Ovary (tissue), 3 donors: Measurements from ENCODE around the gene FMO2.

Source experiments
- EP300 ChIP-seq: sonication (generic); formaldehyde crosslinking; IDR thresholded peaks from one replicate; pipeline ENCODE4 v1.6.1; 2017; ENCODE audit warnings: antibody characterized with exemption
- POLR2A ChIP-seq: fragments of 450-650 bp; IDR thresholded peaks from one replicate; pipeline ENCODE4 v1.6.1; 2017; ENCODE audit warnings: antibody characterized with exemption, mild to moderate bottlenecking, moderate library complexity
- TF ChIP-seq, protein P1 (sequence below), 3 donors: fragments of 450-650 bp in 2 of 3; fragments of 200-600 bp in 1 of 3; IDR thresholded peaks; one replicate each; pipeline versions ENCODE4 v1.5.1 to v1.8.0; 2016 to 2022; ENCODE audit warnings: antibody characterized with exemption in 3 of 3, mild to moderate bottlenecking in 1 of 3
- donor health status: DM: no; HTN: no; CAD: no.

DNA sequence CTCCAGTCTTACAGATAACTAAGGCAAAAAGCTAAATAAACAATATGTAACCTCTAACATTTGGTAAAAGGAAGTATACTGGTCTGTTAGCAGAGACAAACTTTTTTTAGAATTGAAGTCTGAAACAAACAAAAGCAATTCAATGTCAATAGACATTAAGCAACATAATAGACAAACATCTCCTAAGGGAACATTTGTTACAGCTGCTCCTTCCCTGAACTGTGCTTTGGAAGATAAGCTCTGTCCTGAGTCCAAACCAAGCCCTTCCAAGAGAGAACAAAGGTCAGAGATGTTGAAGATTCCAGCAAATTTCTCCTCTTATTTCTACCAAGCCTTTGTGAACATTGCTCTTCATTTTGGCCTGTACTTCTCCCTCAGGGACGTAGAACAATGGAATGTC, 25.3 kb downstream of the FMO2 start:
- TF ChIP-seq POLR2A: no peak
- TF ChIP-seq, protein P1, sequence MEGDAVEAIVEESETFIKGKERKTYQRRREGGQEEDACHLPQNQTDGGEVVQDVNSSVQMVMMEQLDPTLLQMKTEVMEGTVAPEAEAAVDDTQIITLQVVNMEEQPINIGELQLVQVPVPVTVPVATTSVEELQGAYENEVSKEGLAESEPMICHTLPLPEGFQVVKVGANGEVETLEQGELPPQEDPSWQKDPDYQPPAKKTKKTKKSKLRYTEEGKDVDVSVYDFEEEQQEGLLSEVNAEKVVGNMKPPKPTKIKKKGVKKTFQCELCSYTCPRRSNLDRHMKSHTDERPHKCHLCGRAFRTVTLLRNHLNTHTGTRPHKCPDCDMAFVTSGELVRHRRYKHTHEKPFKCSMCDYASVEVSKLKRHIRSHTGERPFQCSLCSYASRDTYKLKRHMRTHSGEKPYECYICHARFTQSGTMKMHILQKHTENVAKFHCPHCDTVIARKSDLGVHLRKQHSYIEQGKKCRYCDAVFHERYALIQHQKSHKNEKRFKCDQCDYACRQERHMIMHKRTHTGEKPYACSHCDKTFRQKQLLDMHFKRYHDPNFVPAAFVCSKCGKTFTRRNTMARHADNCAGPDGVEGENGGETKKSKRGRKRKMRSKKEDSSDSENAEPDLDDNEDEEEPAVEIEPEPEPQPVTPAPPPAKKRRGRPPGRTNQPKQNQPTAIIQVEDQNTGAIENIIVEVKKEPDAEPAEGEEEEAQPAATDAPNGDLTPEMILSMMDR (IDR thresholded peaks at IDR 0.05): no peak
- TF ChIP-seq EP300: no peak
